ENCODE data around the gene YY1. TPM values are rescaled to one million over a fixed set of nuclear protein-coding genes. Genes with fewer than 3 reads are reported as not detected.

The YY1 gene
- polyA plus RNA-seq, 1 experiment = 15.7 TPM

DNA sequence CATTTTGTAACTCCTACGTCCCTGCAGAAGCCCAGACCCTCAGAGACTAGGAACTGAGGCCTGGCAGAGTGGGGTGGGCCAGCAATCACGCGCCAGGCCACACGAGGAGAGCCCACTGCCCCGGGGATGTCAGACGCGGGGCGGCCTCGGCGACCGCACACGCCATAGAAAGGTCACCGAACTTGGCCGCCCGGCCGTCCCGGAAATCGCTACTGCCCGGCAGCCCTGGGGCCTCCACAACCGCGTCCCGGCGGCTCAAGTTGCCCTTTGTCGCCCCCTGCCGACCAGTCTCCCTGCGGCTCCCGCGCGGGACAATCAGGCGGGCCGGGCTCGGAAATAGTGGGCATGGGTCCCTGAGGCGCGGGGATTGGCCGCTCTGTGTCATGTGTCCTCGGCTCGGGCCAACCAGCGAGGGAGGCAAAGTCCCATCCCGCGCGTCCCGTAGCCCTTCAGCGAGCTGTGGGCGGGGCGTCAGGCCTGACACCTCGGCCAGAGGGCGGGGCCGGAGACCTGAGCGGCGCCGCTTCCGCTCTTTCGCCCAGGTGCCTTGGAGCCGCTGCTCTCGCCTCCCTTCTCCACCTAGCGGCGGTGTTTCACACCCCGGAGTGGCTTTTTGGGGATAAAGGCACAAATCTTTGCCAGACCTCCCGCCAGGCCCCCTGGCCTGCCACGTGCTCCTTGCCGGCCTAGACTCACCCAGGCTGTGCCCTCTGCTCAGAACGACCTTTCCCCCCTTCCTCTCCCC lies 46.1 kb upstream of the YY1 start:
- peak; percentile 66 for DNase-seq (ENCODE audit: low read depth)
- Histone ChIP-seq H3K4me3 (ENCODE audit: low read depth, low read length) (peak overlapping the region; percentile 42), H3K36me3 (ENCODE audit: control insufficient read depth, insufficient read depth, low read length) (no peaks in the 10 kb centered on the region), H3K27me3 (ENCODE audit: control insufficient read depth, insufficient read depth, low read length) (no peaks in the 10 kb centered on the region)
- ChIA-PET CTCF (interaction anchor here (0.6 to 4.5 kb wide), 25 partner anchors 9 to 438 kb away, joined by 3 to 43 read pairs (median 3); no protein-coding TSS in a partner anchor), POLR2A (interaction anchor here (0.6 to 1.0 kb wide), 2 partner anchors 161 to 221 kb away, joined by 3 to 7 read pairs; no protein-coding TSS in a partner anchor)
- TF ChIP-seq, protein P1, sequence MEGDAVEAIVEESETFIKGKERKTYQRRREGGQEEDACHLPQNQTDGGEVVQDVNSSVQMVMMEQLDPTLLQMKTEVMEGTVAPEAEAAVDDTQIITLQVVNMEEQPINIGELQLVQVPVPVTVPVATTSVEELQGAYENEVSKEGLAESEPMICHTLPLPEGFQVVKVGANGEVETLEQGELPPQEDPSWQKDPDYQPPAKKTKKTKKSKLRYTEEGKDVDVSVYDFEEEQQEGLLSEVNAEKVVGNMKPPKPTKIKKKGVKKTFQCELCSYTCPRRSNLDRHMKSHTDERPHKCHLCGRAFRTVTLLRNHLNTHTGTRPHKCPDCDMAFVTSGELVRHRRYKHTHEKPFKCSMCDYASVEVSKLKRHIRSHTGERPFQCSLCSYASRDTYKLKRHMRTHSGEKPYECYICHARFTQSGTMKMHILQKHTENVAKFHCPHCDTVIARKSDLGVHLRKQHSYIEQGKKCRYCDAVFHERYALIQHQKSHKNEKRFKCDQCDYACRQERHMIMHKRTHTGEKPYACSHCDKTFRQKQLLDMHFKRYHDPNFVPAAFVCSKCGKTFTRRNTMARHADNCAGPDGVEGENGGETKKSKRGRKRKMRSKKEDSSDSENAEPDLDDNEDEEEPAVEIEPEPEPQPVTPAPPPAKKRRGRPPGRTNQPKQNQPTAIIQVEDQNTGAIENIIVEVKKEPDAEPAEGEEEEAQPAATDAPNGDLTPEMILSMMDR (IDR thresholded peaks at IDR 0.05; ENCODE audit: insufficient read depth, low read depth, low read length) = peak; percentile 94

DNA sequence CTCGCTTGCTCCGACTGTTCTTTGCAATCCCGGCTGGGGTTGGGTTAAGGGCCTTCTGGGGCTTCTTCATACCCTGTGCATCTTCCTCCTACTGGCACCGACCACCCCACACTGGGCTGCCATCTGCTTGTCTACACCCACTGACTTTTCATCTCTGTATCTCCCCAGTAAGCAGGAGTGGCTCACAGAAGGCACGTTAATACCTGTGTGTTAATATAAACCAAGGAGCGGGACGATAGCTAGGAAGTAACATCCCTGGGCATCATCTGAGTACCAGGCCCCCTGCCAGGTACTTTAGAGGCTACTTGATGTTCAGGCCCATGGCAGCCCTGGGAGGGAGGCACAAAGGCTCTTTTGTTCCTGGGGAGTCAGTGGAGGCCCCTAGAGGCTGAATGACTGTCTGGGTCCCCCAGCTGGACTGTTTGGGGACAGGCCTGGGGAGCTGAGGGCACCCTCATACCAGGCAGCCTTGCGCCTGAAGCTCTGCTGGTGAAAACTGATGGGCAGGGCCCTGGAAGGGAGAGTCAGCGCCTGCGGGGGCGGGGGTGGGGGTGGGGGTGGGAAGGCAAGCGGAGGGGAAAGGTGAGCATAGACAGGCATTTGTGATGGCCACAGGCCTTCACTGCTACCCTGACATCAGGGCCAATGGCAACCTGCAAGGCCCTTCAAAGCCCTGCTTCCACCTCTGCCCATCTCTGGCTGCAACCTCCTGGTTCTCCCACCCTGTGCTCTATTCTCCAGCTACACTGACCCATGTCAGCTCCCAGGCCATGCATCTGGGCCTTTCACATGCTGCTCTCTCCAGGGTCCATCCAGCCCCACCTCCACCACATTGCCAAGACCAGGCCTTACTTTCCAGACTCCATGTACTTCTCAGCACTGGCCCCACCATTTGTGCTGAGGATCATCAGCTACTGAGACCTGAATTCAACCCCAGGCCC lies 45.3 kb upstream of the YY1 start:
- Histone ChIP-seq H3K36me3 (ENCODE audit: control insufficient read depth, insufficient read depth, low read length) (no peaks in the 10 kb centered on the region), H3K4me3 (ENCODE audit: low read depth, low read length) (peak overlapping the region; percentile 42), H3K27me3 (ENCODE audit: control insufficient read depth, insufficient read depth, low read length) (no peaks in the 10 kb centered on the region)
- POLR2A ChIA-PET = interaction anchor here (0.6 to 1.0 kb wide), 2 partner anchors 160 to 222 kb away, joined by 3 to 7 read pairs; no protein-coding TSS in a partner anchor
- CTCF ChIA-PET = interaction anchor here (0.5 to 4.5 kb wide), 23 partner anchors 9 to 439 kb away, joined by 3 to 43 read pairs (median 3); no protein-coding TSS in a partner anchor
- TF ChIP-seq, protein P1 (IDR thresholded peaks at IDR 0.05; ENCODE audit: insufficient read depth, low read depth, low read length) = no peak
- DNase-seq (ENCODE audit: low read depth) = no peak

DNA sequence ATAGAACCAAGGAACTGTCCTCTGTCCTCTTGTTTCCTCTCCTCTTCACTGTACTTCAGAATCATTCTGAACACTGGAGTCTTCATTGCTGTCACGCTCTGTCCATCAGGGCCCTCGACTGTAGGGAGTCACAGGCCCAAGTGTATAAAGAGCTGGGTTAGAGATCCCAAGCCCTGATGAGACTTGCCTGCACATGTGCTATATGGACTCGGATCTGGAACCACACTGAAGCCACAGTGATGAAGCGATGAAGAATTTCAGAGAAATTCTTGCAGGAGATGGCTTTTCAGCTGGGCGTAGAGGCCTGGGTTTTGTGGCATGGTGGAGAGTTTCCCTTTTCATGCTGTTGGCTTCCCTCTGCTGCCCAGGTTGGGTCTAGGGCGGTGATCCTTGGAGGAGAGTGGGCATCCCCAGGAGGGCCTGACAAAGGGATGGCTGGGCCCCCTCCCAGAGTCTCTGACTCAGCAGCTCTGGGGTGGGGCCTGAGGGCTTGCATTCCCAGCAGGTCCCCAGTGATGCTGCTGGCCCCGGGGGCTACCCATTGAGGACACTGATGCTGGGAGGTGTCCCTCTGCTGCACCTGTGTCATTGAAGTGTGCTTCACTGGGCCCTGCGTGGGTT lies 39.6 kb upstream of the YY1 start:
- ChIA-PET CTCF (no interaction called here), POLR2A (no interaction called here)
- DNase-seq (ENCODE audit: low read depth) = no peak

DNA sequence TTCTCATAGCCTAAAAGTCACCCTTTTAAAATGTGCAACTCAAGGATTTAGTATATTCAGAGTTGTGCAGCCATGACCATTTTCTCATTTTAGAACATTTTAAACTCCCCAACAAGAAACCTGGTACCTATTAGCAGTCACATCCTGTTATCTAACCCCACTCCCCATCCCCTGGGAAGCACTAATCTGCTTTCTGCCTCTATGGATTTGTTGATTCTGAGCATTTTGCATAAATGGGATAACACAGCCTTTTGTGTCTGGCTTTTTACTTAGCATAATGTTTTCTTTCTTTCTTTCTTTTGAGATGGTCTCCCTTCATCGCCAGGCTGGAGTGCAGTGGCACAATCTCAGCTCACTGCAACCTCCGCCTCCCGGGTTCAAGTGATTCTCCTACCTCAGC lies 38.6 kb upstream of the YY1 start:
- Histone ChIP-seq H3K4me3 (ENCODE audit: low read depth, low read length) (no peak overlapping the region), H3K36me3 (ENCODE audit: control insufficient read depth, insufficient read depth, low read length) (no peaks in the 10 kb centered on the region), H3K27me3 (ENCODE audit: control insufficient read depth, insufficient read depth, low read length) (no peaks in the 10 kb centered on the region; the same call in 1 of the 2 replicates)
- POLR2A ChIA-PET = no interaction called here
- TF ChIP-seq, protein P1 (IDR thresholded peaks at IDR 0.05; ENCODE audit: insufficient read depth, low read depth, low read length) = no peak
- DNase-seq (ENCODE audit: low read depth) = no peak
- CTCF ChIA-PET = no interaction called here

More for the DNA sequence above, 39.6 kb upstream of the YY1 start:
- Histone ChIP-seq H3K27me3 (ENCODE audit: control insufficient read depth, insufficient read depth, low read length) (no peaks in the 10 kb centered on the region; the same call in 1 of the 2 replicates), H3K36me3 (ENCODE audit: control insufficient read depth, insufficient read depth, low read length) (no peaks in the 10 kb centered on the region), H3K4me3 (ENCODE audit: low read depth, low read length) (no peak overlapping the region)
- TF ChIP-seq, protein P1 (IDR thresholded peaks at IDR 0.05; ENCODE audit: insufficient read depth, low read depth, low read length) = no peak
